ENCODE measurements around the gene ALDH1A3. TPM values are rescaled to one million over a fixed set of nuclear protein-coding genes. Genes with fewer than 3 reads are reported as not detected.

The ALDH1A3 gene
- total RNA-seq, 6 experiments from 2014 or later: 1.00 to 2.5 (median 1.9) TPM

DNA sequence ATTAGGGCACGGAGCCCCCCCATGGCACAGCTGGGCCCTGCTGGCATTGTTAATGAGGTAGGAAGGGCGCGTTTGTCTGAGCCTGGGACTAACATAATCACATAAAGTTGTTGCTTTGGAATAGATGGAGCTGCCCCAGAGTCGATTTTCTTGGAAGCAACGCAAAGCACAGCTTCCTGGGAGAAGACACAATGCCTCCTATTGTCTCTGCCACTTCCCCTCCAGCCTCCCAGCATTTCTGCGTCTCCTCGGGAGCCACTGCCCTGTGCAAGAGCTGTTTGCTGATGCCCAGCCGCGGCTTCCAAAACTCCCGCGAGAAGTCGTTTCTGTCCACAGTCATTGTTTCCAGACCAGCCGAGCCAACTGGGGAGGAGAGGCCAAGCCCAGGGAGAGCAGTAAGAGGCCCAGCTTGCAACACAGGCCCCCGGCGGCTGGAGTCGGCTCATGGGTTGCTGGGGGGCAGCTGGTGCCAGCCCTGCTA lies 18.1 kb upstream of the ALDH1A3 start:
- no peak overlapping the region for H3K27ac Mint-ChIP-seq

DNA sequence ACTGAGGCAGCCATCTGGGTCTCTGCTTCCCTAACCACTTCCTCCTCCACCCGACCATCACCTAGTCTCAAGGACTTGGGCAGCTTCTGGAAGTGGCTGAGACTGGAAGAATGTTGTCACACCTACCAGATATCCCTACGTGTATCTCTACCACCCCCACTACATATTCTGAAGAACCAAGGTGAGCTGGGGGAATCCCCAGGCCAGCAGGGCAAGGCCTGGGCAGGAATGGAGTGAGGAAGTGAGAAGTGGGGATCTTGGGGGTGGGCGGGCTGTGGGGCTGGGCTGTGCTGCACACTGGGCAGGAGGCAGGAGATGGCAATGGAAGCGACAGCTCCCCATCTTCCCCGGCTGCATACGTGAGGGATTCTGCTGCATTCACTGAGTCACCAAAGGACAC lies 17.5 kb upstream of the ALDH1A3 start:
- H3K36me3 Mint-ChIP-seq (ENCODE audit: low read depth): peaks cover 6% of the 10 kb centered on the region; the same call in 1 of the 2 replicates
- no peaks in the 10 kb centered on the region for H3K9me3 Mint-ChIP-seq

More for the DNA sequence above, 18.1 kb upstream of the ALDH1A3 start:
- Mint-ChIP-seq H3K27me3 (ENCODE audit: insufficient read depth) (peaks cover 9% of the 10 kb centered on the region), H3K9me3 (no peaks in the 10 kb centered on the region), H3K4me3 (no peak overlapping the region), H3K4me1 (ENCODE audit: low read depth) (peaks cover 17% of the 10 kb centered on the region), H3K36me3 (ENCODE audit: low read depth) (peaks cover 6% of the 10 kb centered on the region; the same call in 1 of the 2 replicates)
- TF ChIP-seq, protein P1, sequence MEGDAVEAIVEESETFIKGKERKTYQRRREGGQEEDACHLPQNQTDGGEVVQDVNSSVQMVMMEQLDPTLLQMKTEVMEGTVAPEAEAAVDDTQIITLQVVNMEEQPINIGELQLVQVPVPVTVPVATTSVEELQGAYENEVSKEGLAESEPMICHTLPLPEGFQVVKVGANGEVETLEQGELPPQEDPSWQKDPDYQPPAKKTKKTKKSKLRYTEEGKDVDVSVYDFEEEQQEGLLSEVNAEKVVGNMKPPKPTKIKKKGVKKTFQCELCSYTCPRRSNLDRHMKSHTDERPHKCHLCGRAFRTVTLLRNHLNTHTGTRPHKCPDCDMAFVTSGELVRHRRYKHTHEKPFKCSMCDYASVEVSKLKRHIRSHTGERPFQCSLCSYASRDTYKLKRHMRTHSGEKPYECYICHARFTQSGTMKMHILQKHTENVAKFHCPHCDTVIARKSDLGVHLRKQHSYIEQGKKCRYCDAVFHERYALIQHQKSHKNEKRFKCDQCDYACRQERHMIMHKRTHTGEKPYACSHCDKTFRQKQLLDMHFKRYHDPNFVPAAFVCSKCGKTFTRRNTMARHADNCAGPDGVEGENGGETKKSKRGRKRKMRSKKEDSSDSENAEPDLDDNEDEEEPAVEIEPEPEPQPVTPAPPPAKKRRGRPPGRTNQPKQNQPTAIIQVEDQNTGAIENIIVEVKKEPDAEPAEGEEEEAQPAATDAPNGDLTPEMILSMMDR (IDR thresholded peaks at IDR 0.05): no peak
- DNase-seq: no peak

DNA sequence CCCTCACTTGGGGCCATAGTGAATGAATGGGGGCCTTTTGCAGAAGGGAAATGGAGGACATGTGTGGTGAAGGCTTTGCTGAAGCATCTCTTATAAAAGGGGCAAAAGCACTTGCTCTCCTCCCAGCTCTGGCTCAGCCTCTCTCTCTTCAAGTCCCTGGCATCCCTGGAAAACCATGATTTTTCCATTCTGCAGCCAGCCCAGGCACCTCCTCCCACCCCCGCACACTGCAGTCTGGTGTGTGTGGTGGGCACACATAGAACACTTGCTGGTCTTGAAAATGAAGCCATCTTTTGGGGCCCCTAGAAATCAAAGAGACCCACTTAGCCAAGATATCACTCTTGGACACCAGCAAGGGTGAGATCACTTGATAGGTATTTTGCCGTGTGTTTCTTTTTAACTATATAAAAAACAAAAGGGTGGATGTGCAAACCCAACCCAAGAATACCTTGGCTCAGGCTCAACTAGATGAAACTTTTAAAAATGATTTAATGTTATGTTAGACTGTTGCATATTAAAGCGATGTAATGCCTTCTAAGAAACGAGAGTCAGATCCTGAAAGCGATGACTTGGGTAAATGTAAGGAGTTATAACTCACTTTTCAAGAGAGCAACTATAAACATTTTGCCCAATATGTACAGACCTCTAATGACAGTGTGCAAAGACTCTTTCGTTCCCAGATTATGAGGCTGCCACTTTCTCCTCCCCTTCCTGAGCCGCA lies 16.4 kb upstream of the ALDH1A3 start:
- Mint-ChIP-seq H3K36me3 (ENCODE audit: low read depth) (peaks cover 6% of the 10 kb centered on the region; the same call in 1 of the 2 replicates), H3K27ac (no peak overlapping the region), H3K4me1 (ENCODE audit: low read depth) (peaks cover 17% of the 10 kb centered on the region), H3K27me3 (ENCODE audit: insufficient read depth) (peaks cover 9% of the 10 kb centered on the region), H3K4me3 (no peak overlapping the region), H3K9me3 (no peaks in the 10 kb centered on the region)
- TF ChIP-seq, protein P1 (IDR thresholded peaks at IDR 0.05): no peak
- DNase-seq: no peak

More for the DNA sequence above, 17.5 kb upstream of the ALDH1A3 start:
- Mint-ChIP-seq H3K4me1 (ENCODE audit: low read depth) (peaks cover 17% of the 10 kb centered on the region), H3K4me3 (no peak overlapping the region), H3K27me3 (ENCODE audit: insufficient read depth) (peaks cover 9% of the 10 kb centered on the region), H3K27ac (no peak overlapping the region)
- TF ChIP-seq, protein P1 (IDR thresholded peaks at IDR 0.05): no peak
- DNase-seq: no peak

DNA sequence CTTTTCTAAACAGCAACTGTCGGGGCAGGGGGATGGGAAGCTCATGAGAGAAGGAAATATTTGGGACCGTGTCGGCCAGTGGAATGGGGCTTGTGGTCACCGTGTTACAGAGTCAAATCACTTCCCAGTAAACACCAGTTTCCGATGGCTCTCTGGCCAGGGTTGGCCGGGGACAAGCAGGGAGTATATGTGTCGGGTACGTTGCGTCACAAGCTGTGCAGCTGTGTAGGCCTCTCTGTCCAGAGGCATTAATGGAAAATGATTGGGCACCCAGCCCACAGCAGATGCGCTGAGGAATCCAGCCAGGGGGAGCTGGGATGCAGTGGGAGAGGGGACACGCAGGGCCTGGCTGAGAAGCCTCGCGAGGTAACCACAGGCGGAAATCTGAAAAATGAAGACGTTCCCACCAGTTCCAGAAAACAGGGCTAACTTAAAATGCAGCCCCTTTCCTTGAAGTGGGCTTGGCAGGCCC lies 15.8 kb upstream of the ALDH1A3 start:
- peaks cover 9% of the 10 kb centered on the region for H3K27me3 Mint-ChIP-seq (ENCODE audit: insufficient read depth)
- peaks cover 8% of the 10 kb centered on the region for H3K36me3 Mint-ChIP-seq (ENCODE audit: low read depth)
- H3K4me1 Mint-ChIP-seq (ENCODE audit: low read depth): peaks cover 17% of the 10 kb centered on the region
- H3K9me3 Mint-ChIP-seq: peaks cover under 1% of the 10 kb centered on the region; the same call in 1 of the 2 replicates
- no peak for DNase-seq
- no peak overlapping the region for H3K4me3 Mint-ChIP-seq
- H3K27ac Mint-ChIP-seq: no peak overlapping the region
- TF ChIP-seq, protein P1 (IDR thresholded peaks at IDR 0.05): no peak

DNA sequence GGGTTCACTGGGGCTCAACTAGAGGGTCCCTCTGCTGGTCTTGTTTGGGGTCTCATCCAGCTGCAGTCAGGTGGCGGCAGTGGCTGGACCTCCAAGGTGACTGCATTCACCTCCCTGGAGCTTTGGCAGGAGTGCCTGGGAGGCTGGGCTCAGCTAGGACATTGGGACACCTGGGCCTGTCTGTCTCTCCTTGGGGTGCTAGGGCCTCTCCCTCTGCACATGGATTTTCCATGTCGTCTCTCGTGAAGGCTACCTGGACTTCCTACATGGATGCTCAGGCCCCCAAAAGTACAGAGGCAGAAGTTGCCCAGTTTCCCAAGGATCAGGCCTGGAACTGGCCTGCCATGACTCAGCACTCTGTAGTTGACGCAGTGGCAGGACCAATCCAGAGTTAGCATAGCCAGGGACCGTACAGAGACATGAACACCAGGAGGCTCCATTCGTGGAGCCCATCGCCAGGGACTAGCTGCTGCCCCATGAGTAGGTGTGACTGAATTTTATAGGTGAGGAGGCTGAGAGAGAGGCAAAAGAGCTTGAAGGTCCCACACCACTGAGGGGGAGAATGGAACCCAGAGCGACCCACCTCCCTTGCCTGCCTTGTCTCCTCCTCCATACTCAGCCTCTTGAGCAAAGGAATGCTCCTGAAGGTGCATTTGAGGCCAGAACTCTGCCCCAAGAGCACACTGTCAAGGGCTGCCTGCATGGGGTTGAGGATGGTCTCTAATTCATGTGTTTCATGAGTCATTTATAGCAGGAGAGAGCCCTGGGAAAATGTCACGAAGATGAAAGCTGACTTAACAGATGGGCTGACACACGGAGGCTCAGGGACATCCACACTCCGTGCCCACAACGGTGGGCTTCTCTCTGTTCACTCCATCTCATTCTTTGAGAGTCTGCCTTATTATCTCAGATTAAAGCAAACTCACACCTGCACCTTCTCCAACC lies 13.0 kb upstream of the ALDH1A3 start:
- no peak for DNase-seq
- TF ChIP-seq, protein P1 (IDR thresholded peaks at IDR 0.05): no peak
- Mint-ChIP-seq H3K36me3 (ENCODE audit: low read depth) (peaks cover 5% of the 10 kb centered on the region; the same call in 1 of the 2 replicates), H3K4me1 (ENCODE audit: low read depth) (peaks cover 17% of the 10 kb centered on the region), H3K27me3 (ENCODE audit: insufficient read depth) (no peaks in the 10 kb centered on the region; the same call in none of the 2 replicates), H3K4me3 (no peak overlapping the region), H3K9me3 (peaks cover 3% of the 10 kb centered on the region; the same call in 1 of the 2 replicates), H3K27ac (no peak overlapping the region)

All from HFFc6 (cell line).